LoVo (cell line): ENCODE results near the gene SLC16A11.

Experiments used
- DNase-seq: peaks from one replicate; pipeline ENCODE4 v3.0.0-alpha.2; 2016; ENCODE audit warnings: low spot score

The SLC16A11 gene

GRCh38 chr17:7025245-7025644 lies 18.6 kb downstream of the SLC16A11 start:
- DNase-seq = no peak

GRCh38 chr17:7024402-7024785 lies 19.5 kb downstream of the SLC16A11 start:
- DNase-seq = no peak

GRCh38 chr17:7023576-7024401 lies 20.1 kb downstream of the SLC16A11 start:
- no peak for DNase-seq

- DNase-seq = no peak
Measured at GRCh38 chr17:7022781-7023571, 20.9 kb downstream of the SLC16A11 start, which contains the start of gene BCL6B. Gene BCL6B, plus strand, starts transcription at chr17:7023050. Its CDS starts 622 bp downstream, at chr17:7023672.

GRCh38 chr17:7021993-7022778 lies 21.7 kb downstream of the SLC16A11 start:
- DNase-seq = peak; percentile 79

- no peak for DNase-seq
Measured at GRCh38 chr17:7020894-7021664, 22.8 kb downstream of the SLC16A11 start.

GRCh38 chr17:7019839-7020519 lies 23.9 kb downstream of the SLC16A11 start:
- DNase-seq = no peak

GRCh38 chr17:7019367-7019766 lies 24.5 kb downstream of the SLC16A11 start:
- no peak for DNase-seq

- DNase-seq = no peak
Measured at GRCh38 chr17:7018331-7018964, 25.4 kb downstream of the SLC16A11 start.

- no peak for DNase-seq
Measured at GRCh38 chr17:7017827-7018200, 26.1 kb downstream of the SLC16A11 start.

- no peak for DNase-seq
Measured at GRCh38 chr17:7016886-7017826, 26.7 kb downstream of the SLC16A11 start.

- DNase-seq = no peak
Measured at GRCh38 chr17:7016418-7016817, 27.5 kb downstream of the SLC16A11 start.

GRCh38 chr17:7014995-7015958 lies 28.6 kb downstream of the SLC16A11 start:
- DNase-seq = no peak

- DNase-seq = peak; percentile 96
Measured at GRCh38 chr17:7014261-7014994, 29.5 kb downstream of the SLC16A11 start.

GRCh38 chr17:7011942-7012254 lies 32.0 kb downstream of the SLC16A11 start:
- DNase-seq = peak; percentile 2

- DNase-seq = no peak
Measured at GRCh38 chr17:7011415-7011814, 32.5 kb downstream of the SLC16A11 start.

GRCh38 chr17:7010523-7010922 lies 33.4 kb downstream of the SLC16A11 start:
- DNase-seq = no peak

GRCh38 chr17:7007143-7007542 lies 36.7 kb downstream of the SLC16A11 start:
- DNase-seq = no peak
